Kidney (tissue), 14 donors: ENCODE results near the gene ICE2. TPM values are rescaled to one million over a fixed set of nuclear protein-coding genes. Genes with fewer than 3 reads are reported as not detected.

ENCODE experiments used
- DNase-seq, 5 donors: peaks; one replicate each; pipeline ENCODE4 v3.0.0-alpha.2; 2013 to 2020
- FAIRE-seq: peaks from 2 replicates; lab custom pipeline; 2012; peaks lifted over from hg19 to GRCh38; lab: Jason Lieb, UNC
- H3K27ac ChIP-seq, 2 donors: one replicate each; pipeline ENCODE4 v1.7.0; 2013; ENCODE audit warnings: low read depth in 2 of 2, low read length in 2 of 2, inconsistent platforms in 1 of 2
- H3K27me3 ChIP-seq: one replicate; pipeline ENCODE4 v1.7.1; 2013; ENCODE audit warnings: low read length, inconsistent platforms; ENCODE audit not compliant: control insufficient read depth, insufficient read depth
- H3K36me3 ChIP-seq, 3 donors: one replicate each; pipeline versions ENCODE4 v1.7.0 to v1.7.1; 2013; ENCODE audit warnings: low read length in 3 of 3, control low read depth in 1 of 3, inconsistent platforms in 1 of 3; ENCODE audit not compliant: insufficient read depth in 3 of 3, control insufficient read depth in 2 of 3
- H3K4me1 ChIP-seq, 3 donors: one replicate each; pipeline versions ENCODE4 v1.7.0 to v1.7.1; 2013; ENCODE audit warnings: low read length in 3 of 3, inconsistent platforms in 1 of 3, low read depth in 1 of 3; ENCODE audit not compliant: control insufficient read depth in 2 of 3, insufficient read depth in 2 of 3
- H3K4me3 ChIP-seq, 3 donors: one replicate each; pipeline versions ENCODE4 v1.7.0 to v1.8.1; 2013; ENCODE audit warnings: low read length in 3 of 3, control low read depth in 1 of 3, inconsistent platforms in 1 of 3
- H3K9ac ChIP-seq, 3 donors: one replicate each; pipeline versions ENCODE4 v1.7.0 to v1.7.1; 2013; ENCODE audit warnings: low read length in 3 of 3, control low read depth in 1 of 3, inconsistent platforms in 1 of 3
- H3K9me3 ChIP-seq, 3 donors: one replicate each; pipeline versions ENCODE4 v1.7.0 to v1.7.1; 2013; ENCODE audit warnings: low read length in 3 of 3, control low read depth in 1 of 3, inconsistent platforms in 1 of 3; ENCODE audit not compliant: control insufficient read depth in 2 of 3, insufficient read depth in 1 of 3
- CTCF ChIP-seq: IDR thresholded peaks from 3 replicates; pipeline ENCODE4 v1.5.1; 2012; ENCODE audit warnings: mild to moderate bottlenecking, moderate library complexity, borderline replicate concordance; ENCODE audit not compliant: insufficient read depth; ENCODE audit errors: extremely low read depth
- intact Hi-C: fragments of 100-400 bp; cut with DNase I; formaldehyde crosslinking; loops from one replicate; pipeline ENCODE4 v1.11.1; 2022
- polyA plus RNA-seq: library from polyadenylated mRNA; stranded (reverse); fragments of 350-450 nt; fragmentation: Illumina TruSeq; extraction: RNeasy Lipid Tissue Mini Kit (QIAGEN cat#74804); gene quantifications from one replicate; pipeline ENCODE4 v1.2.3, GENCODE V29; 2014; ENCODE audit warnings: low read depth, low replicate concordance; ENCODE audit not compliant: insufficient read depth
- total RNA-seq: library from RNA; stranded (reverse); fragmentation: NEBNext Ultra II Directional; extraction: Animal tissue kit (Norgen Biotek cat#: 25700); gene quantifications from one replicate; pipeline ENCODE4 v1.2.1, GENCODE V29; 2021
- donor health status: control.
- donor health status: control.
- donor health status: control.
- donor health status: control.
- donor health status: control.
- donor health status: DM: yes; HTN: yes; CAD: no.
- donor health status: Normal renal cell carcinoma (clear cell type).

The ICE2 gene
- total and polyA plus RNA-seq, 2 donors from 2014 or later: 16.4 to 61.4 TPM

GRCh38 chr15:60396560-60396957, 82.4 kb downstream of the ICE2 start:
- peaks cover 9 to 38% (median 21%) of the 10 kb centered on the region in 3 donors for H3K4me1 ChIP-seq
- TF ChIP-seq CTCF: no peak
- no peak for FAIRE-seq
- no peak for DNase-seq
- H3K27ac ChIP-seq: peak overlapping the region; percentile 82 to 87
- H3K9me3 ChIP-seq: no peaks in the 10 kb centered on the region
- H3K36me3 ChIP-seq: peaks cover 0 to 2% (median 0%) of the 10 kb centered on the region in 3 donors
- no peaks in the 10 kb centered on the region for H3K27me3 ChIP-seq
- intact Hi-C loops: no loop called here
- peak overlapping the region in 2 of 3 donors; percentile 57 to 78 for H3K9ac ChIP-seq
- H3K4me3 ChIP-seq: peak overlapping the region; percentile 65 to 85 (median 72)

GRCh38 chr15:60396100-60396499, 82.8 kb downstream of the ICE2 start:
- Histone ChIP-seq H3K4me3 (peak overlapping the region; percentile 11 to 72 (median 65)), H3K36me3 (peaks cover 0 to 2% (median 0%) of the 10 kb centered on the region in 3 donors), H3K27ac (no peak overlapping the region), H3K9me3 (no peaks in the 10 kb centered on the region), H3K4me1 (peaks cover 9 to 42% (median 24%) of the 10 kb centered on the region in 3 donors), H3K9ac (no peak overlapping the region), H3K27me3 (no peaks in the 10 kb centered on the region)
- FAIRE-seq (no peak), DNase-seq (no peak)
- intact Hi-C loops: no loop called here
- TF ChIP-seq CTCF: no peak

- no peak for FAIRE-seq
- DNase-seq: no peak
- peaks cover 0 to 2% (median 0%) of the 10 kb centered on the region in 3 donors for H3K36me3 ChIP-seq
- no peak for TF ChIP-seq CTCF
- no peak overlapping the region for H3K27ac ChIP-seq
- H3K4me1 ChIP-seq: peaks cover 12 to 49% (median 29%) of the 10 kb centered on the region in 3 donors
- no peak overlapping the region for H3K9ac ChIP-seq
- no peaks in the 10 kb centered on the region for H3K27me3 ChIP-seq
- intact Hi-C loops: no loop called here
- H3K4me3 ChIP-seq: no peak overlapping the region
- H3K9me3 ChIP-seq: no peaks in the 10 kb centered on the region
Observed at GRCh38 chr15:60395276-60396011, 83.5 kb downstream of the ICE2 start.
